ENCODE results near the gene METRN. TPM values are rescaled to one million over a fixed set of nuclear protein-coding genes. Genes with fewer than 3 reads are reported as not detected.

Gene METRN
- total RNA-seq, 4 donors from 2014 or later = 10.0 to 30.9 (median 15.8) TPM

DNA sequence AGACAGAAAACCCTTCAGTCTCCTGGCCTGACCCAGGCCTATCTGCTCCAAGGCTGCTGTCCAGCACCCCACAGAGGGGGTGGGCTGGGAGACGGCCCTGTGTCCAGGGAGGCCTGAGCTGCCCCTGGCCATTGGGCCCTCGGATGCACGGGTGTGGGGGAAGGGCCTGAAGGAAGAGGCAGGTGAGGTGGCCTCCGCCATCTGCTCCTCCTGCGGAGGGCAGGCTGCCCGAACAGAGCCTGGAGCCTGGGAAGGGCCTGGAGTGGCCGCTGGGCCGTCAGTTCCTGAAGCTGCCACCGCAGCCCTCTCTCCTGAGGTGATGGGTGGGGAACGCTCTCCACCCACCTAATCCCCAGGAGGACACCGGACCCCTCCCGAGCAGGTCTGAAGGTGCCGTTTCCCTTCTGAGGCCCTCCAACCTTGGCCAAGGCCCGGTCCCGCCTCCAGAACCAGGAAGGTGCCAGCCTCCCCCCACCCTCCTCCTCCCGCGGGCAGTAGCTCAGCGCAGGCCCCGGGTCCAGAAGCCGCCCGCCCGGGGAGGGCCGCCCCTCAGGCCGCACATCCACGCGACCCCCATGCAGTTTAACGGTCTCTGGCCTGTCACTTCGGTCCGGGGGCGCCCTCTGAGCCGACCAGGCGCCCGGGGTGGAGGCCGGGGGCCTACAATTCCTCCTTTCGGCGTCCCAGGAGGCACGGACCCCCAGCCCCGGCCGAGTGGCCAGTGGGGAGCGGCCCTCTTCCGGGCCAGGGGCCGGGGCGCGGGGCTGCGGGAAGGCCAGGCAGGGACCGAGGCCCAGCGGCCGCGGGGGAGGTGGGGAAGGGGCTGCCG, 10.2 kb upstream of the METRN start:
- Histone ChIP-seq H3K27ac (no peak overlapping the region), H3K27me3 (peaks cover 99% of the 10 kb centered on the region), H3K36me3 (no peaks in the 10 kb centered on the region), H3K9me3 (no peaks in the 10 kb centered on the region), H3K4me1 (peaks cover 35% of the 10 kb centered on the region), H3K4me3 (peak overlapping the region; percentile 43)
- TF ChIP-seq, protein P1, sequence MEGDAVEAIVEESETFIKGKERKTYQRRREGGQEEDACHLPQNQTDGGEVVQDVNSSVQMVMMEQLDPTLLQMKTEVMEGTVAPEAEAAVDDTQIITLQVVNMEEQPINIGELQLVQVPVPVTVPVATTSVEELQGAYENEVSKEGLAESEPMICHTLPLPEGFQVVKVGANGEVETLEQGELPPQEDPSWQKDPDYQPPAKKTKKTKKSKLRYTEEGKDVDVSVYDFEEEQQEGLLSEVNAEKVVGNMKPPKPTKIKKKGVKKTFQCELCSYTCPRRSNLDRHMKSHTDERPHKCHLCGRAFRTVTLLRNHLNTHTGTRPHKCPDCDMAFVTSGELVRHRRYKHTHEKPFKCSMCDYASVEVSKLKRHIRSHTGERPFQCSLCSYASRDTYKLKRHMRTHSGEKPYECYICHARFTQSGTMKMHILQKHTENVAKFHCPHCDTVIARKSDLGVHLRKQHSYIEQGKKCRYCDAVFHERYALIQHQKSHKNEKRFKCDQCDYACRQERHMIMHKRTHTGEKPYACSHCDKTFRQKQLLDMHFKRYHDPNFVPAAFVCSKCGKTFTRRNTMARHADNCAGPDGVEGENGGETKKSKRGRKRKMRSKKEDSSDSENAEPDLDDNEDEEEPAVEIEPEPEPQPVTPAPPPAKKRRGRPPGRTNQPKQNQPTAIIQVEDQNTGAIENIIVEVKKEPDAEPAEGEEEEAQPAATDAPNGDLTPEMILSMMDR (IDR thresholded peaks at IDR 0.05) = no peak
- TF ChIP-seq EP300 (IDR thresholded peaks at IDR 0.05) (no peak), POLR2AphosphoS5 (IDR thresholded peaks at IDR 0.05) (no peak), POLR2A (IDR thresholded peaks at IDR 0.05) (no peak)
- WGBS = 15% methylated on average over 13 of the region's 50 CpGs
- no peak for DNase-seq (ENCODE audit: low spot score in 2 of 2)

GRCh38 chr16:705431-706188, 9.3 kb upstream of the METRN start, which contains the start of gene FBXL16:
Gene FBXL16, minus strand, starts transcription at chr16:705801. Its CDS starts 8,396 bp downstream, at chr16:697405.
- 4% methylated on average over 15 of the region's 115 CpGs for WGBS
- TF ChIP-seq, protein P1 (IDR thresholded peaks at IDR 0.05) = no peak
- TF ChIP-seq POLR2A (IDR thresholded peaks at IDR 0.05) (no peak), POLR2AphosphoS5 (IDR thresholded peaks at IDR 0.05) (no peak), EP300 (IDR thresholded peaks at IDR 0.05) (no peak)
- Histone ChIP-seq H3K27ac (no peak within 1 kb of the TSS), H3K27me3 (peaks cover 99% of the 10 kb centered on the region), H3K4me3 (peak within 1 kb of the TSS; percentile 43), H3K9me3 (no peaks in the 10 kb centered on the region), H3K36me3 (no peaks in the 10 kb centered on the region), H3K4me1 (peaks cover 31% of the 10 kb centered on the region)
- DNase-seq (ENCODE audit: low spot score in 2 of 2) = no peak

GRCh38 chr16:706189-707061, 8.5 kb upstream of the METRN start:
- Histone ChIP-seq H3K36me3 (no peaks in the 10 kb centered on the region), H3K27me3 (peaks cover 99% of the 10 kb centered on the region), H3K27ac (no peak overlapping the region), H3K4me1 (peaks cover 28% of the 10 kb centered on the region), H3K4me3 (peak overlapping the region; percentile 43), H3K9me3 (no peaks in the 10 kb centered on the region)
- no peak for DNase-seq (ENCODE audit: low spot score in 2 of 2)
- 0% methylated on average over 5 of the region's 49 CpGs for WGBS
- TF ChIP-seq POLR2AphosphoS5 (IDR thresholded peaks at IDR 0.05) = no peak
- no peak for TF ChIP-seq EP300 (IDR thresholded peaks at IDR 0.05)
- TF ChIP-seq POLR2A (IDR thresholded peaks at IDR 0.05) = no peak
- TF ChIP-seq, protein P1 (IDR thresholded peaks at IDR 0.05) = no peak

DNA sequence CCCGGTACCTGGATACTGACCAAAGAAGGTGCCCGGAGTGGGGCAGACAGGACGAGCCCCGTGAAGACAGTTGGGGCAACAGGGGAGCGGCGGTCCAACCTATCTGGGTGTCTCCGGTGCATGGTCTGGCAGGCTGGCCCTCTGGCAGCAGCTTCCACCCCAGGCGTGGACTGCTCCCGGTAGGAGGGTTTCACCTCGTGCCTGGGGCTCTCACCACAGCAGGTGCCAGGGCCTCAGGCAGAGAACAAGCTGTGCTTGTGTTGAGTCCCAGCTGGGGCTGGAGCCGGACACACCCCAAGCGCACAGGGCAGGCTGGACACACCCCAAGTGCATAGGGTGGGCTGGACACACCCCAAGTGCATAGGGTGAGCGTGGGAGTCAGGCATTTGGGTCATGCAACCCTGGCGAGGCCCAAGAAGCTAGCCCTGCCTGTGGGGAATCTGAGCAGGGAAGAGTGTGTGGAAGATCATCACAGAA, 7.8 kb upstream of the METRN start:
- TF ChIP-seq POLR2A (IDR thresholded peaks at IDR 0.05) (no peak), EP300 (IDR thresholded peaks at IDR 0.05) (no peak), POLR2AphosphoS5 (IDR thresholded peaks at IDR 0.05) (no peak)
- TF ChIP-seq, protein P1 (IDR thresholded peaks at IDR 0.05) = no peak
- H3K36me3 ChIP-seq = no peaks in the 10 kb centered on the region
- DNase-seq (ENCODE audit: low spot score in 2 of 2) = no peak
- H3K4me1 ChIP-seq = peaks cover 30% of the 10 kb centered on the region
- H3K27ac ChIP-seq = no peak overlapping the region
- H3K4me3 ChIP-seq = no peak overlapping the region
- H3K9me3 ChIP-seq = no peaks in the 10 kb centered on the region
- WGBS = no CpG with 5 or more reads among the region's 14 CpGs
- peaks cover 96% of the 10 kb centered on the region for H3K27me3 ChIP-seq
